OCI-LY3 (cell line): ENCODE results near the gene CLIC6.
"Not testable (repeated sequence)": the region's sequence is repeated elsewhere in the genome, so short reads cannot be mapped to it uniquely, and the experiment has no call there.

ENCODE experiments used
- H2AFZ ChIP-seq: fragments of 200-600, 300-600 bp; shearing (Covaris generic); 2 replicates; pipeline ENCODE4 v1.6.0; 2014; ENCODE audit warnings: antibody characterized with exemption, low read depth, low read length
- H3K27ac ChIP-seq: fragments of 200-600, 300-600 bp; sonication (generic); 2 replicates; pipeline ENCODE4 v1.5.1; 2014; ENCODE audit warnings: mild to moderate bottlenecking, low read length, moderate library complexity, mixed read lengths
- H3K27me3 ChIP-seq: fragments of 200-600, 300-600 bp; sonication (generic); 2 replicates; pipeline ENCODE4 v1.6.1; 2014; ENCODE audit warnings: low read depth, low read length, mixed read lengths
- H3K36me3 ChIP-seq: fragments of 200-600, 300-600 bp; sonication (generic); replicated peaks from 2 replicates; pipeline ENCODE3; 2014; ENCODE audit warnings: low read depth, low read length, mixed read lengths
- H3K4me1 ChIP-seq: fragments of 300-600, 200-600 bp; sonication (generic); 2 replicates; pipeline ENCODE4 v1.6.1; 2014; ENCODE audit warnings: low read length, mixed read lengths
- H3K4me2 ChIP-seq: fragments of 200-600, 300-600 bp; sonication (generic); 2 replicates; pipeline ENCODE4 v1.6.1; 2014; ENCODE audit warnings: low read length, mixed read lengths
- H3K4me3 ChIP-seq: fragments of 300-600, 200-600 bp; sonication (generic); 2 replicates; pipeline ENCODE4 v1.5.1; 2014; ENCODE audit warnings: antibody characterized with exemption, mild to moderate bottlenecking, low read length, moderate library complexity
- H3K79me2 ChIP-seq: fragments of 300-600, 200-600 bp; shearing (Covaris generic); 2 replicates; pipeline ENCODE4 v1.6.1; 2014; ENCODE audit warnings: mild to moderate bottlenecking, low read length, mixed read lengths
- H3K9ac ChIP-seq: fragments of 300-600, 200-600 bp; shearing (Covaris generic); 2 replicates; pipeline ENCODE4 v1.6.0; 2014; ENCODE audit warnings: mild to moderate bottlenecking, low read length, moderate library complexity
- H3K9me3 ChIP-seq: fragments of 200-600, 300-600 bp; shearing (Covaris generic); 2 replicates; pipeline ENCODE4 v1.6.1; 2014; ENCODE audit warnings: low read length, mixed read lengths; ENCODE audit not compliant: insufficient read depth
- H4K20me1 ChIP-seq: fragments of 200-600, 300-600 bp; sonication (generic); 2 replicates; pipeline ENCODE4 v1.6.1; 2016; ENCODE audit warnings: low read length, mixed read lengths; ENCODE audit not compliant: insufficient read depth
- CTCF ChIP-seq: fragments of 200-600, 300-600 bp; sonication (generic); IDR thresholded peaks from 2 replicates; pipeline ENCODE4 v1.5.1; 2014; ENCODE audit warnings: antibody characterized with exemption, low read length, low read depth
- EZH2phosphoT487 ChIP-seq: fragments of 200-600 bp; shearing (Covaris generic); IDR thresholded peaks from 2 replicates; pipeline ENCODE4 v1.6.1; 2018; ENCODE audit warnings: antibody characterized with exemption, mixed run types, low read depth

Gene CLIC6

DNA sequence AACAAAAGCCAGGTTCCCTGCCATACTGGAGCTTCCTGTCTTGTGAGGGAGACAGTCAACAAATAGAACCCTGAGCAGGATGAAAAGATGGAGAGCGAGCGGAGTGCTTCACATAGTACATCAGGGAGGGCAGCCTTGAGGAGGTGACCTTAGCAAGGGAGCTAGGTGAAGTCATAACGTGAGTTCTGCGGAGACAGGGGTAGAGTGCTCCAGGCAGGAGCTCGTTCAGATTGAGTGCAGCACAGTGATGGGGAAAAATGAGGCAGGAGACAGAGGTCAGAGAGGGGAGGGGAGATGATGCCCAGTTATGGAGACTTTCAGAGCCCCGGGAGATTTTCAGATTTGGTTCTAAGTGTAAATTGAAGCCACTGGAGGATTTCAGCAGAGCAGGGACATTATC lies 15.3 kb upstream of the CLIC6 start:
- TF ChIP-seq CTCF (no peak), EZH2phosphoT487 (no peak)
- H3K27ac ChIP-seq = no peak overlapping the region
- no peaks in the 10 kb centered on the region for H3K27me3 ChIP-seq
- H3K9ac ChIP-seq = no peak overlapping the region
- H3K4me1 ChIP-seq = no peaks in the 10 kb centered on the region
- H2AFZ ChIP-seq = no peak overlapping the region
- H3K4me2 ChIP-seq = no peak overlapping the region
- no peaks in the 10 kb centered on the region for H3K36me3 ChIP-seq
- H3K4me3 ChIP-seq = no peak overlapping the region
- H3K79me2 ChIP-seq = no peaks in the 10 kb centered on the region
- H3K9me3 ChIP-seq = no peaks in the 10 kb centered on the region
- no peaks in the 10 kb centered on the region for H4K20me1 ChIP-seq

- H3K4me3 ChIP-seq = no peak overlapping the region
- no peak overlapping the region for H3K4me2 ChIP-seq
- H4K20me1 ChIP-seq = no peaks in the 10 kb centered on the region
- H3K4me1 ChIP-seq = no peaks in the 10 kb centered on the region
- no peak for TF ChIP-seq CTCF
- no peak for TF ChIP-seq EZH2phosphoT487
- no peaks in the 10 kb centered on the region for H3K27me3 ChIP-seq
- H3K36me3 ChIP-seq = no peaks in the 10 kb centered on the region
- 0 out of 2 replicates have a peak, but pooled peaks cover 4% of the 10 kb centered on the region for H3K9me3 ChIP-seq
- no peak overlapping the region for H3K27ac ChIP-seq
- H2AFZ ChIP-seq = no peak overlapping the region
- H3K9ac ChIP-seq = no peak overlapping the region
- H3K79me2 ChIP-seq = no peaks in the 10 kb centered on the region
Observed at GRCh38 chr21:34661848-34662247, 6.9 kb upstream of the CLIC6 start.

DNA sequence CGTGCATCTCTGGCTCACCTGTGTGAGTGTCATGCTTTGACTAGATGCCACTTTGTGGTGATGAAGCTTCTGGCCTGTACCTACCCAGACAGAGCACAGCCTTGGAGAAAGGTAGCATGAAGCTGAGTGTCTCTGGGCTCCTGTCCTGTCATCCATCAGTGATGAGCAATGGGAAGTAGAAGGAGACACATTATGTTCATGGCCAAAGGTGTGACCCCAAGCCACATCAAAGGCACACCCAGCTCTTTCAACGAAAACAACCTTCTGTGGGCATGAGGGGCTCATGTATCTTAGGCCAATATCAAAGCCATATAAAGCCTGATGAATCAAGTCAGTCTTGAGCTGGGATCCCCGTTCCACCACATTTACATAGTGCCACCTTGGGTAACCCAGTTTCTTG lies 1.0 kb upstream of the CLIC6 start:
- H2AFZ ChIP-seq = no peak overlapping the region
- H3K79me2 ChIP-seq = no peaks in the 10 kb centered on the region
- H3K4me2 ChIP-seq = no peak overlapping the region
- no peaks in the 10 kb centered on the region for H3K27me3 ChIP-seq
- no peak overlapping the region for H3K4me3 ChIP-seq
- H3K4me1 ChIP-seq = no peaks in the 10 kb centered on the region
- H3K9me3 ChIP-seq = no peaks in the 10 kb centered on the region
- no peaks in the 10 kb centered on the region for H4K20me1 ChIP-seq
- no peaks in the 10 kb centered on the region for H3K36me3 ChIP-seq
- TF ChIP-seq EZH2phosphoT487 (no peak), CTCF (no peak)
- no peak overlapping the region for H3K27ac ChIP-seq
- H3K9ac ChIP-seq = no peak overlapping the region

DNA sequence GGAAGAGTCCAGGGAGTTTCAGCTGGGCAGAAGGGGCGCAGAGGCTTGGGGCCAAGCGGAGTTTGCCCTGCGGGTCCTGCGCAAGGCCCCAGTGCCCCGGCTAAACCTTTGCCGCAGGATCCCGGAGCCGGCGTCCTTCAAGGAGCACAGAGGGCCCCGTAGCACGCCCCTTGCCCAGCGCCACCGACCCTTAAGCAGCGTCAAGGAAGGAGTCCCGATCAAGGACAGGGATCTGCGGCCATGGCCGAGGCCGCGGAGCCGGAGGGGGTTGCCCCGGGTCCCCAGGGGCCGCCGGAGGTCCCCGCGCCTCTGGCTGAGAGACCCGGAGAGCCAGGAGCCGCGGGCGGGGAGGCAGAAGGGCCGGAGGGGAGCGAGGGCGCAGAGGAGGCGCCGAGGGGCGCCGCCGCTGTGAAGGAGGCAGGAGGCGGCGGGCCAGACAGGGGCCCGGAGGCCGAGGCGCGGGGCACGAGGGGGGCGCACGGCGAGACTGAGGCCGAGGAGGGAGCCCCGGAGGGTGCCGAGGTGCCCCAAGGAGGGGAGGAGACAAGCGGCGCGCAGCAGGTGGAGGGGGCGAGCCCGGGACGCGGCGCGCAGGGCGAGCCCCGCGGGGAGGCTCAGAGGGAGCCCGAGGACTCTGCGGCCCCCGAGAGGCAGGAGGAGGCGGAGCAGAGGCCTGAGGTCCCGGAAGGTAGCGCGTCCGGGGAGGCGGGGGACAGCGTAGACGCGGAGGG lies 520 bp downstream of the CLIC6 start:
- Histone ChIP-seq H2AFZ (no peak overlapping the region), H3K27ac (no peak overlapping the region), H3K4me2 (no peak overlapping the region), H3K9me3 (no peaks in the 10 kb centered on the region), H3K4me3 (no peak overlapping the region), H3K27me3 (no peaks in the 10 kb centered on the region), H4K20me1 (no peaks in the 10 kb centered on the region), H3K79me2 (no peaks in the 10 kb centered on the region), H3K9ac (no peak overlapping the region), H3K36me3 (no peaks in the 10 kb centered on the region), H3K4me1 (no peaks in the 10 kb centered on the region)
- TF ChIP-seq EZH2phosphoT487 (no peak), CTCF (no peak)

GRCh38 chr21:34669880-34670219 lies 1.1 kb downstream of the CLIC6 start:
- H3K27me3 ChIP-seq, H3K9ac ChIP-seq, H3K27ac ChIP-seq, H2AFZ ChIP-seq, H3K4me2 ChIP-seq, H3K4me1 ChIP-seq, H3K79me2 ChIP-seq, H4K20me1 ChIP-seq, H3K36me3 ChIP-seq, H3K9me3 ChIP-seq, H3K4me3 ChIP-seq: not testable (repeated sequence)
